HG03196 (cell line): ENCODE data around the gene EPHX1.
A peak's percentile ranks its signal among the peaks of the same experiment; 100 is the strongest.
"Not testable (repeated sequence)": the region's sequence is repeated elsewhere in the genome, so short reads cannot be mapped to it uniquely, and the experiment has no call there.

Experiments used
- ATAC-seq: cut with Tn5 transposase; IDR thresholded peaks from one replicate; pipeline ENCODE4 v1.9.1; 2021; ENCODE audit not compliant: unreplicated experiment

Gene EPHX1

DNA sequence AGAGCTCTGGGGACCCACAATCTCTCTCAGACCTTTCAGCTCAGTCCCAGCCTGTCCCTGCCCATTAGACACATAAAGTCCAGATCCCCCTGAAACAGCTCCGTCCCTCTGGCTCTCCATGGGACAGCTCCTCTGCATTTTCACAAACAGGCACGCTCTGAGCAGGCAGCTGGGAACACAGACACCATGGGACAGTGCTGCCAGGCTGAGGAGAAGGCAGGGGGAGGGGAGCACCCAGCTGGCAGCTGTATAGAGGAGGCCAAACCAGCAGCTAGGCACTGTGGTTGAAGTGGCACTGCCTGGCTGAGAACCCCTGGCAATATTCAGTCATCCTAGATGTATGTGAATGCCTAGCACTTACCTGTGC, 70.3 kb downstream of the EPHX1 start:
- no peak for ATAC-seq

GRCh38 chr1:225880636-225881035, 70.7 kb downstream of the EPHX1 start:
- no peak for ATAC-seq

- ATAC-seq = peak; percentile 9
Observed at GRCh38 chr1:225881081-225881958, 71.4 kb downstream of the EPHX1 start.

- ATAC-seq = peak; percentile 64
Observed at GRCh38 chr1:225881959-225882693, 72.2 kb downstream of the EPHX1 start, which contains the start of gene TMEM63A. TSS of gene TMEM63A (minus strand) at chr1:225882380. CDS start at chr1:225877580, 4,800 bp downstream.

- ATAC-seq = peak; percentile 18
Observed at GRCh38 chr1:225882694-225883615, 73.0 kb downstream of the EPHX1 start.

GRCh38 chr1:225883616-225884265, 73.8 kb downstream of the EPHX1 start:
- no peak for ATAC-seq

GRCh38 chr1:225885336-225885735, 75.4 kb downstream of the EPHX1 start:
- ATAC-seq = no peak

DNA sequence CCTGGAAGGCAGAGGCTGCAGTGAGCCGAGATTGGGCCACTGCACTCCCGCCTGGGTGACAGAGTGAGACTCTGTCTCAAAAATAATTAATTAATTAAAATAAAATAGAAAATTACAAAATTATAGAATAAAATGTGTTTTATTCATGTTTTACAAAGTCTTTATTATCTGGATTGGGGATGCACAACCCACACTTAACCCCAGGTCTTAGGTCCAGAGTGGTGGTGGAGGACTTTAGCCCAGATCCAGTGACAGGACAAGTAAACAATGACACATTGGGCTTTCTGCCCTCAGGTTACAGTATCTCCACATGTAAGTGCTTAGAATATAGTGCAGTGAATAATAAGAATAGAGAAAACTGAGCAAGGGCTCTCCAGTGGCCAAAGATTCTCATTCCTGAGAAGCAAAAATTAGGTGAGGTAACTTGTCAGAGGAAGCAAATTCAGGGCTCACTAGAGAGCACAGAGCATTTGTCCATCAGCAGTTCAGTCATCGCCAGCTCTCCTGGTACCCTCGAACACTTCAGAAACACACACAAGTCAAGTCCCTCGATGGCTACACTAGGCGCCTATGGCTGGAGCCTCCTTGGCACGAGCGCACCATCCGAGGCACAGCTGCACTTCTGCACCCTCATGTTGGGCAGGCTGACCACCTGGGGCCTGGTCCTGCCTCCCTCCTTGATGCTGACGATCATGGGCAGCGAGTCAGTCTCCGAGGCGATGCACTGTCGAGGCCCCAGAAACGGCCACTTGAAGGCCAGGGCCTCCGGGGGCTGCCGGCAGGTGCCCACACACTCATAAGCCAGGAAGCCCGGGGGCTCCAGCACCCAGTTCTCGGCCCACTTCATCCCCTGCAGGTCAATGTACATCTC, 76.5 kb downstream of the EPHX1 start:
- no peak for ATAC-seq

GRCh38 chr1:225887030-225887314, 77.0 kb downstream of the EPHX1 start:
- ATAC-seq = no peak

DNA sequence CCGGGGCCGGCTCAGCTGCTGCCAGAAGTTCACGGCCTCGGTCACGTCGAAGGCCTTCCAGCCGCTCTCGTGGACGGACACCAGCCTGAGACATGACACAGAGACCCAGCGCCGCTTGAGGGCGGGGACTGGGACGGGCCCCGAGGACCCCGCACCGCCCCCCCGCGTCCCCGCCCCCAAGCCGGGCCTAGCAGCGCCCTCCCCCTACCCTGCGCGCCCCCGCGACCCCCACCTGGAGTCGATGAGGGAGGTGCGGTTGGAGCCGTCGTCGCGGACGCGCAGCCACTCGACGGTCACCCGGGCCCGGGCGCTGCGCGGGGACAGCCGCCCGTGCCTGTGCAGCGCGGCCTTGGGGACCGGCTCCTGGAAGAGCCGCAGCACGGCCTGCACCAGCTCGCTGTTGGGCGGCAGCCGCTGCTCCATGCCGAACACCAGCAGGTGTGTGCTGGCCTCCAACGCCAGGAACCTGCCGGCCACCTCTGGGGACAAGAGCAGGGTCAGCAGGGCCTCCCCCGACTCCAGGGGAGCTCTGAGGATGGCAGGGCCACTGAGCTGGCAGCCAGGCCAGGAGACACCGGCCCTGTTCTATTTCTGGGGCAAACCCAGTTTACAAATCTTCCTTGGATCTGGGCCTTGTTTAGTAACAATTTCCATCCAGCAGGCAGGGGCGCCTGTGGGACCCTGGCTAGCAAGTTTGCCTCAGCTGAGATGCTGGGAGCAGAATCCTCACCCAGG, 77.8 kb downstream of the EPHX1 start:
- ATAC-seq = not testable (repeated sequence)

DNA sequence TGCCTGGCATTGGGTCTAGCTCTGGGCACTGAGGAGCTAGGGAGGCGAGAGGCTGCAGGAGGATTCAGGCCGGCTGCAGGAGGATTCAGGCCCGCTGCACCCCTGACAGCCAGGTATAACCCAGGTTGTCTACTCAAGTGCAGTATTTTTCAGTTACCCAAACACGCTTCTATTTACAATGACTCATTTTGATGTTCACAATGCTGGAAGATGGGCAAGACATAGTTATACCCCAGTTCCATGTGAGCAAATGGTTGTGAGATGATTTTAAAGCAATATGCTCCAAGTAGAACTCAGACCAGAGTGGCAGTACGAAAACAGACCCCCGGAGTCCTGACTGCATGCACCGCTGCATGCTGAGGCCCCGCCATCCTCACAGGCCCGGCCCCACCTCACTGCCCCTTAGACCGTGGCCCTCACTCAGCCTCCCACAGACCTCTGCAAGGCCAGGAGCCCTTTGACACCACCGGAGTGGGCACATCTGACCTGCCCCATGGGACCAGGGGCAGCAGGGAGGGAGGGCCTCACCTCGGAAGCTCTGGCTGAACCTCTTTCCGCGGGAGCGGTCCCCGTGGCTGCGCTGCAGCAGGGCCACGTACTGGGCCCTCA, 78.5 kb downstream of the EPHX1 start:
- no peak for ATAC-seq

DNA sequence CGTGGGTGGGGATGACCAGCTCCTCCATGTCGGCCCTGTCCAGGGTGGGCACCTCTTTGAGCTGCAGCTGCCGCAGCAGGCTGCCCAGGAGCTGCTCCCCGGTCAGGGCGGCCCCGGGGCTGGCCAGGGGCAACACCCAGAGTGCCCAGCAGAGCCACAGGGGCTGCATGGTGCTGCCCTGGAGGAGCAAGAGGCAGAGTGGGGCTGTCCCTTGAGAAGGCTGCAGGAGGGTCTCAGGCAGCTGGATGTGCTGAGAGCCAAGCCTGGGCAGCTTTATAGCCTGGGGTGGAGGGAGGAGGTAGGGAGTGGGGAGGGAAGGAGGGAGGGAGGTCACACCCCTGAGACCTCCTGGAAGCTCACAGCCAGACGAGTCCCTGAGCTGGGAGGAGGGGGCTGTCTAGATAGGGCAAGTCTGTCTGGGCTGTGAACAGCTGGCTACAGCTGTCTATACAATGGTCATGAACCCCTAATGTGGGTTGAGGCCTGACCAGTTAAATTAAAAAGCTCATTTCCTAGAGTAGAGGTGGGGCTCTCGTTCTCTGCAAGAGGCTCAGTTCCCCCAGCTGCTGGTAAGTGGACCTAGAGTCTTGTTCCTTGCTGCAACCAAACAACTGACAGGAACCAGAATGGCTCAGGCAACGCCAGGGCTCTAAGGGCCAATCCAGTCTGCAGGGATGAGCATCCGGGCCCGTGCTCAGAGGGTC, 79.1 kb downstream of the EPHX1 start, which contains the start of gene LEFTY1:
TSS of gene LEFTY1 (minus strand) at position 249 of the 704 bp plus-strand sequence. CDS start at position 169, 80 bp downstream.
- no peak for ATAC-seq

DNA sequence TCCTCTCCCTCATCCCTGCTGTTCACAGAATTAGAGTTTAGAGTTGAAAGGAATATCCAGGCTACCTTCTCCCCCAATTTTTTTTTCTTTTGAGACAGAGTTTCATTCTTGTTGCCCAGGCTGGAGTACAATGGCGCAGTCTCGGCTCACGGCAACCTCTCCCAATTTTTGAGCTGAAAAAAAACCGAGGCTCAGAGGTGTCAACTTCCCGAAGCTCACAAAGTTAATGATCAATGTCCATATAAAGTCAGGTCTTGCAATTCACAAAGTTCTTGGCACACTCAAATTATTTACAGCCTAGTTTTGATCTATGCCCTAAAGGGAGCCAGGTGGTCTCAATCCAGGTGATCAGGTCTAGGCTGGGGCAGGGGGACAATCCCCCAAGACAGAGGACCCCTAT, 79.8 kb downstream of the EPHX1 start:
- no peak for ATAC-seq

DNA sequence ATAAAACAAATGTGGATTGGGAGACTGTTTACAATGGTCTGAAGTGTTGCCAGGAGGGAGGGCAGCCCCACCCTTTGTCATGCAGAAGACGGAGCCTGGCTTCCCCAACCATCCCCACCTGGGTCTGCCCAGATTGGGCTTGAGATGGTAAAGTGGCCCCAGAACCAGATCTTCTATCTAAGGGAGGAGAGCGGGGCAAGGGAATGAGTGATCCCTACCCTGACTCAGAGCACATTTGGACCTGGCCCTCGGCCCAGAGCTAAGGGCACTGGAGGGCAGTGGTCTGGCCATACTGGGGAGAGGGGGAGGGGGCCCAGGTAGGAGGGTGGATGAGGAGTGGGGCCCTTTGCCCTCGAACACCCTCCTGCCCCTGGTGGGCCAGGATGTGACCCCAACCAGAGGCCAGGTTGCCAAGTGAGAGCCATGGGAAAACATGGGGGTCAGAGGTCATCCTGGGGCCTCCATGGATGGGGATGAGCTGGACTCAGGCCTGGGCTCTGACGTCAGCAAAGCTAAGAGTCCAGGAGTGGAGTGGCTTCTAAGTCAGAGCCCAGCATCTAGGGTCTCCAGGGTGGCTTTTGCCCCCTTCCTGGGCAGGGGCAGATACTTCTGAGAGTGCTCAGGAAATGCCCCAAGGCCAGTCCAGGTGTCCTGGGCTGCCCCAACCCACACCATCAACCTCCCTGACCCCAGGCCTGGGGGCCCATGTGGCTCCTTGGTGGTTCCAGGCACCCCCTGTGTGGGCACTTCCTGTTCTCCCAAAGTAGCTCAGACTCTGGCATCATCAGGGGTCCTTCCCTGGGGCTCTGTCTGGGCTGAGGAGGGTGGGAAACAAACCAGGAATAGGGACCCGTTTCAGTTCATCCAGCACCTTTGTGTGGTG, 80.7 kb downstream of the EPHX1 start:
- no peak for ATAC-seq

- ATAC-seq = no peak
Observed at GRCh38 chr1:225891229-225891972, 81.5 kb downstream of the EPHX1 start.

- no peak for ATAC-seq
Observed at GRCh38 chr1:225892307-225892706, 82.4 kb downstream of the EPHX1 start.
